ENCODE results near the gene CCL18.

- TF ChIP-seq RARB (CRISPR knock-in tag; IDR thresholded peaks at IDR 0.05) (no peak), USF2 (IDR thresholded peaks at IDR 0.05) (no peak), CTCF (IDR thresholded peaks at IDR 0.05) (no peak), HOXA7 (CRISPR knock-in tag; IDR thresholded peaks at IDR 0.05) (no peak), ZFP36 (IDR thresholded peaks at IDR 0.05; ENCODE audit: borderline replicate concordance, partially characterized antibody) (no peak), NR3C1 (IDR thresholded peaks at IDR 0.05) (no peak), EP300 (IDR thresholded peaks at IDR 0.05) (no peak), CEBPB (IDR thresholded peaks at IDR 0.05) (no peak), FOSL2 (IDR thresholded peaks at IDR 0.05) (no peak), FOSL2 (CRISPR knock-in tag; IDR thresholded peaks at IDR 0.05) (no peak), CHD4 (IDR thresholded peaks at IDR 0.05; ENCODE audit: borderline replicate concordance) (no peak)
Measured at GRCh38 chr17:36092230-36092629, 28.2 kb downstream of the CCL18 start.
